ENCODE measurements around the gene NUP153. TPM values are rescaled to one million over a fixed set of nuclear protein-coding genes. Genes with fewer than 3 reads are reported as not detected.
A peak's percentile ranks its signal among the peaks of the same experiment; 100 is the strongest.
"Not testable (repeated sequence)": the region's sequence is repeated elsewhere in the genome, so short reads cannot be mapped to it uniquely, and the experiment has no call there.

The NUP153 gene
- polyA plus RNA-seq = 10 to 100 TPM in 2 of 3 donors, 1 to 10 TPM in 1; 5.8 to 21.5 (median 11.1) TPM

DNA sequence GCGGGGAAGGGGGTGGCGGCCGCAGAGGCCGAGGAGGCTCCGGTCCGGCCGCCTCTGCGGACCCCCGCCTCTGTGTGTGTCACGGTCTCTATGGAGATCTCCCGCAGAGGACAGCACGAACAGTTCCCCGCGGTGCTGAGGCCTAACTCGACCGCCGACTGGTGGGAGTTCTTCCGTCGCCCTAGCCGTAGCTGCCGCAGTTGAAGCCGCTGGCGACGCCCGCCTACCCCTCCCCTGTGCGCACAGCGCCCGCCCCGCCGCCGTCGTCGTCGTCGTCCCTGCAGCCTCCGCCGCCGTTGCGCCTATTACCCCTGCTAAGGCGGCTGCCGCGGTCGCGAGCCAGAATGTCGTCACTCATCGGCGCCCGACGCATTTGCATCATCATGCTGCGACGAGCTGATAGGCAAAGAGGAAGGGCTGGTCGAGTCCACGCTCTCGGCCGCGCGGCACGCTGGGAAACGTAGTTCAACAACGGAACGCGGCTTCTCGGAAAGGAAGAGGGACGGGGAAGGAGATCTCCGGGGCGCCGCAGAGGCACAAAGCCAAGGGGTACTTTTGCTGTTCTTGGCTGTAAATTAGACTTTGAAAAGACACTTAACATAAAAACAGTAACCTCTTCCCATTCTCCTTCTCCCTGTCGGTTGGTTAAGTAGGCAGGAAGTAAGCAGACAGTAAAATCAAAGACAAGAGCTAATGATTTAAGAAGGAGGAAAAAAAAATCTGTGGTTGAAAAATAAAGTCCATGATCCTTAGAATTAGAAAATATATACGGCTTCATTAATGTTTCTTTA, at the start of gene NUP153:
NUP153 (minus strand) TSS at position 346 of the 791 bp plus-strand sequence. CDS start 538 bp downstream, outside the sequence.
- WGBS, 3 donors = 0 to 1% (median 0%) methylated on average over 63 to 69 of the region's 69 CpGs
- peak within 1 kb of the TSS; percentile 93 for H3K27ac ChIP-seq (ENCODE audit: low read depth, low read length)

DNA sequence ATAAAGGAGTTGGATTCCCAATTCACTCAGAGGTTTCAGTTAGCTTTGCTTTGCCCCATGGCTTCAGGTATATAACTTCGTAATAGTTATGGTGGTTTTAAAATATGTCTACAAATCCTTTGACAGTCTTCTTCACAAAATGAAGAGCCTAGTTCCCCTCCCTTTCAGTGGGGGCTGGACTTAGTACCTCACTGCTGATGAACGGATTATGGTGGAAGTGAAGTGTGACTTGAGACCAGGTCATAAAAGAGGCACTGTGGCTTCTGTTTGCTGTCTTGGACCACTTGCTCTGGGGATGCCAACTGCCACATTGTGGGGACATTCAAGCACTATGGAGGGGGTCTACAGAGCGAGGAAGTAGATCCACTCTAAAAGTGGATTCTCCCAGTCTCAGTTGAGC, 47.5 kb upstream of the NUP153 start:
- 81 to 85% (median 83%) methylated on average over 3 of the region's 3 CpGs for WGBS, 3 donors
- no peak overlapping the region for H3K27ac ChIP-seq (ENCODE audit: low read depth, low read length)

DNA sequence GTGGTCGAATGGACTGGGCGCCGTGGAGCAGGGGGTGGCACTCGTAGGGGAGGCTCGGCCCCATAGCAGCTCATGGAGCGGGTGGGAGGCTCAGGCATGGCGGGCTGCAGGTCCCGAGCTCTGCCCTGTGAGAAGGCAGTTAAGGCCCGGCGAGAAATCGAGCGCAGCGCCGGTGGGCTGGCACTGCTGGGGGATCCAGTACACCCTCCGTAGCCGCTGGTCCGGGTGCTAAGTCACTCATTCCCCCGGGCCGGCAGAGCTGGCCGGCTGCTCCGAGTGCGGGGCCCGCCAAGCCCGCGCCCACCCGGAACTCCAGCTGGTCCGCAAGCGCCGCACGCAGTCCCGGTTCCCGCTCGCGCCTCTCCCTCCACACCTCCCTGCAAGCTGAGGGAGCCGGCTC, 38.6 kb upstream of the NUP153 start:
- not testable (repeated sequence) for H3K27ac ChIP-seq (ENCODE audit: low read depth, low read length)
- 96 to 97% (median 96%) methylated on average over 33 to 35 of the region's 35 CpGs for WGBS, 3 donors

DNA sequence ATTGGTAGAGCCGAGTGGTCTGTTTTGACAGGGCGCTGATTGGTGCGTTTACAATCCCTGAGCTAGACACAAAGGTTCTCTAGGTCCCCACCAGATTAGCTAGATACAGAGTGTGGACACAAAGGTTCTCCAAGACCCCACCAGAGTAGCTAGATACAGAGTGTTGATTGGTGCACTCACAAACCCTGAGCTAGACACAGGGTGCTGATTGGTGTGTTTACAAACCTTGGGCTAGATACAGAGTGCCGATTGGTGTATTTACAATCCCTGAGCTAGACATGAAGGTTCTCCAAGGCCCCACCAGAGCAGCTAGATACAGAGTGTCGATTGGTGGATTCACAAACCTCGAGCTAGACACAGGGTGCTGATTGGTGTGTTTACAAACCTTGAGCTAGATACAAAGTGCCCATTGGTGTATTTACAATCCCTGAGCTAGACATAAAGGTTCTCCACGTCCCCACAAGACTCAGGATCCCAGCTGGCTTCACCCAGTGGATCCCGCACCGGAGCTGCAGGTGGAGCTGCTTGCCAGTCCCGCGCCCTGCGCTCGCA, 38.1 kb upstream of the NUP153 start:
- H3K27ac ChIP-seq (ENCODE audit: low read depth, low read length) = not testable (repeated sequence)
- WGBS, 3 donors = 89 to 98% (median 95%) methylated on average over 11 to 13 of the region's 13 CpGs

DNA sequence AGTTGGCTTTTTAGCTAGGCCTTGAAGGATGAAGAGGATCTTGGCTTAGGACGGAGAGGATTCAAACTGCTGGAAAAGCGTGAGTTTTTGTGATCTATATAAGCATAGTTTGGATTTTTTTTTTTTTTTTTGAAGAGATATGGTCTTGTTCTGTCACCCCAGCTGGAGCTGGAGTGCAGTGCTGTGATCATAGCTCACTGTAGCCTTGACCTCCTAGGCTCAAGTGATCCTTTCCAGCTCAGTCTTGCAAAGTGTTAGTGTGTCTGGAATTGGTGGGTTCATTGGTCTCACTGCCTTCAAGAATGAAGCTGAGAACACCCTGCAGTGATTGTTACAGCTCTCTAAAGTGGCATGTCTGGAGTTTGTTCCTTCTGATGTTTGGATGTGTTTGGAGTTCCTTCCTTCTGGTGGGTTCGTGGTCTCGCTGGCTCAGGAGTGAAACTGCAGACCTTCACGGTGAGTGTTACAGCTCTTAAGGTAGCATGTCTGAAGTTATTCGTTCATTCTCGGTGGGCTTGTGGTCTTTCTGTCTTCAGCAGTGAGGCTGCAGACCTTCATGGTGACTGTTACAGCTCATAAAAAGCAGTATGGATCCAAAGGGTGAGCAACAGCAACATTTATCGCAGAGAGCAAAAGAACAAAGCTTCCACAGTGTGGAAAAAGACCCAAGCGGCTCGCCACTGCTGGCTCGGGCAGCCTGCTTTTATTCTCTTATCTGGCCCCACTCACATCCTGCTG, 37.5 kb upstream of the NUP153 start:
- 61 to 66% (median 64%) methylated on average over 11 of the region's 11 CpGs for WGBS, 3 donors
- no peak overlapping the region for H3K27ac ChIP-seq (ENCODE audit: low read depth, low read length)

DNA sequence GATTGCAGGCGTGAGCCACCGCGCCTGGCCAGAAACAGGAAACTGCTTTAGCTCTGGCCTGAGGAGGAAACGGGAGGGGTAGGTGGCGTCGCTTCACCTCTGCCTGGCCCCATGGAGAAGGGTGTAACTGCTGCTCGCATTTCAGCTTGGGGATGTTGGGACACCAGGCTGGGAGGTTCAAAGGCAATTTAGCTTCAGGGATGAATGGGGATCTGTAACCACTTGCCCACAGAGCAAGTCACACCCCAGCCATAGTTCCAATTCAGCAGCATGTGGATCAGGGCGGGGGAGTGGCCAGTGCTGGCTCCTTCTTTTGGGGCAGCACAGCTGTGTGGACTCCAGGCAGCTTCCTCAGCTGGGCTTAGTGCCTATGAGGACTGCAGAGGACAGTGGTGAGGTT, 34.8 kb upstream of the NUP153 start:
- 41 to 70% (median 44%) methylated on average over 8 of the region's 8 CpGs for WGBS, 3 donors
- no peak overlapping the region for H3K27ac ChIP-seq (ENCODE audit: low read depth, low read length)

DNA sequence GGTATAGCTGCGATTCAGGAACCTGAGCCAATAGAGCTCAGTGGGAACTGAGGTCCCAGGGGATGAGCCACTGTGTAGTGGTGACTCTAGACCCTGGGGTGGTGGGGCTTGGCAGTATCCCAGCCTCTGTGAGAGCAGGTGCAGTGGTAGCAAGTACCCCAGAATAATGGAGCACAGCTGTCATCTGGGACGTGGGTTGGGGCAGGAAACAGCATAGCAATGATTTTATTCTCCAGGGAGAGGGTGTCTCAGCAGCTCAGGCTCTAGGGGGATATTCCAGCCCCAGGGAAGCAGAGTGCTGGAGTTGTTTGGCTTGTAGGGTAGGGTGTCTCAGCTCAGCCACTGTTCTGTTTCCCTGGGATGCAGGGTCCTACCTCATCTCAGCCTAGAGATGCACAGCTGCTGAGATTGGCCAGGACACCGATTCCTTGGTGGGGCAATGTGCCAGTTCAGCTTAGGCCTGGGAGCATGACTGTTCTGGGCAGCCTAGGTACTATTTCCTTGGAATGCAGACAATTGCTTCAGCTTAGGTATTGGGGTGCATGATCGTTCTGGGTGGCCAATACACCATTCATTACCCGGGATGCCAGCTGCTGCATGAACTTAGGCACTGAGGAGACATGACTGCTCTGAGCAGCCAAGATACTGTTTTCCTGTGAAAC, 34.0 kb upstream of the NUP153 start:
- no peak overlapping the region for H3K27ac ChIP-seq (ENCODE audit: low read depth, low read length)
- 61 to 66% (median 65%) methylated on average over 5 of the region's 5 CpGs for WGBS, 3 donors

DNA sequence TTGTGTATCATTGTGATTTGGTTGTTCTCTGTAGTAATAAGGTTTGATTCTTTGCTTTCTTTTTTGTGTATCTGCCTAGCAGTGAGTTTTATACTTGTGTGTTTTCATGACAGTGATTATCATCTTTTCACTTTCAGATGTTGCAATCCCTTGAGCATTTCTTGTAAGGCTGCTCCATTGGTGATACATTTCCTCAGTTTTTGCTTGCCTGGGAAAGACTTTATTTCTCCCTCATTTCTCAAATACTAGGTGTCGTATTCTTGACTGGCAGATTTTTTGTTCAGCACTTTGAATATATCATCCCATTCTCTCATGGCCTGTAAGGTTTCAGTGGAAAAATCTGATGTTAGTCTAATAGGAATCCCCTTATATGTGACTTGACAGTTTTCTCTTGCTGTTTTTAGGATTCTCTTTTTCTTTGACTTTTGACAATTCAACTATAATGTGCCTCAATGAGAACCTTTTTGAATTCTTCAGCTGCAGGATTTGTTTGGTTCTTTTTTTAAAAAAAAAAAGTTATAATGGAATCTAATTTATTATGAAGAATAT, 31.1 kb upstream of the NUP153 start:
- WGBS, 3 donors = 73 to 94% (median 91%) methylated on average over 1 of the region's 1 CpG
- no peak overlapping the region for H3K27ac ChIP-seq (ENCODE audit: low read depth, low read length)

DNA sequence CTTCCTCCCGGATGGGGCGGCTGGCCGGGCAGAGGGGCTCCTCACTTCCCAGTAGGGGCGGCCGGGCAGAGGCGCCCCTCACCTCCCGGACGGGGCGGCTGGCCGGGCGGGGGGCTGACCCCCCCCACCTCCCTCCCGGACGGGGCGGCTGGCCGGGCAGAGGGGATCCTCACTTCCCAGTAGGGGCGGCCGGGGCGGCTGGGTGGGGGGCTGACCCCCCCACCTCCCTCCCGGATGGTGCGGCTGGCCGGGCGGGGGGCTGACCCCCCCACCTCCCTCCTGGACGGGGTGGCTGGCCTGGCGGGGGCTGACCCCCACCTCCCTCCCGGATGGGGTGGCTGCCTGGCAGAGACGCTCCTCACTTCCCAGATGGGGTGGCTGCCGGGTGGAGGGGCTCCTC, 28.6 kb upstream of the NUP153 start:
- not testable (repeated sequence) for H3K27ac ChIP-seq (ENCODE audit: low read depth, low read length)
- WGBS, 3 donors = 93 to 96% (median 94%) methylated on average over 6 to 19 of the region's 27 CpGs

DNA sequence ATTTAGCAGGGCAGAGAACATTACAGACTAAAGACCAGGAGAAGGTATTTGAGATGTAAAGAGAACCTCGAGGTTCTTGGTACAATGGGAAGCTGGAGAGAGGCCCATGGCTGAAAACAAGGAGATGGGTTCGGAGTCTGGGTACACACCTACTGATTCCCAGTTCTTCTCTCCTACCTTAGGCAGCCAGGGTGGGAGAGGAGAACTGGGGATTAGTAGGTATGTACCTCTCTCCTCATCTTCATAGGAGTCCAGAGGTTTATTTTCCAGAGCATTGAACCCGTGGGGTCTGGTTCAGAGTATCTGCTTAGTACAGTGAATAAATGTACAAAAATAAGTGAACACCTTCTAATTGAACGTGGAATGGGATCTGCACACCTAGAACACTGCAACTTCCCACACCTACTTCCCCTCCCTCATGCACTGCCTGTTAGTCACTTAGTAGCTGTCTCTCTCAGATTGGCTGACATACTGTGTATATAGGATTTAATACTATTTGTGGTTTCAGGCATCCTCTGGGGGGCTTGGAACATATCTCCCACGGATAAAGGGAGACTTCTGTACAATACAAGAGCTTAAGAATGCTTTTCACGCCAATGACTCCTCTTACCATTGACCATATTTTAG, 23.5 kb upstream of the NUP153 start:
- H3K27ac ChIP-seq (ENCODE audit: low read depth, low read length) = no peak overlapping the region
- WGBS, 3 donors = 70 to 84% (median 82%) methylated on average over 6 of the region's 6 CpGs

DNA sequence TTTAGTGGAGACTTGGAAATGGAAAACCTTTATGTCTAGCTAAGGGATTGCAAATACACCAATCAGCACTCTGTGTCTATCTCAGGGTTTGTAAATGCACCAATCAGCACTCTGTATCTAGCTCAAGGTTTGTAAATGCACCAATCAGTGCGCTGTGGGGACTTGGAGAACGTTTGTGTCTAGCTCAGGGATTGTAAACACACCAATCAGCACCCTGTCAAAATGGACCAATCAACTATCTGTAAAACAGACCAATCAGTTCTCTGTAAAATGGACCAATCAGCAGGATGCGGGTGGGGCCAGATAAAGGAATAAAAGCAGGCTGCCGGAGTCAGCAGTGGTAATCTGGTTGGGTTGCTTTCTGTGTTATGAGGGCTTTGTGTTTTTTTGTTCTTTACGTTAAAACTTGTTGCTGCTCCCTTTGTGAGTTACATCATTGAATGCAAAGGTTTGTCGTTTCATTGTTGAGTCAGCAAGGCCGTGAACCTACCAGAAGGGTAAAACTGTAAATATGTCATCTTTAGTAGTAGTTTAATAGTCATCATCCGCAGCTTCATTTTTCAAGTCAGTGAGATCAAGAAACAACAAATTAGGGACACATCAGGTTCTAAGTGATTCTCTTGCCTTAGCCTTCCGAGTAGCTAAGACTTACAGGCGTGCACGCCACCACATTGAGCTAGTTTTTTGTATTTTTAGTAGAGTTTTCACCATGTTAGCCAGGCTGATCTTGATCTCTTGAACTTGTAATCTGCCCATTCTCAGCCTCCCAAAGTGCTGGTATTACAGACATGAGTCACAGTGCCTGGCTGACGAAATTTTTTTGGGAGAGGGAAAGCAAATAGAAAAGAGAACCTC, 22.7 kb upstream of the NUP153 start:
- no peak overlapping the region for H3K27ac ChIP-seq (ENCODE audit: low read depth, low read length)
- 78 to 91% (median 89%) methylated on average over 12 of the region's 12 CpGs for WGBS, 3 donors

DNA sequence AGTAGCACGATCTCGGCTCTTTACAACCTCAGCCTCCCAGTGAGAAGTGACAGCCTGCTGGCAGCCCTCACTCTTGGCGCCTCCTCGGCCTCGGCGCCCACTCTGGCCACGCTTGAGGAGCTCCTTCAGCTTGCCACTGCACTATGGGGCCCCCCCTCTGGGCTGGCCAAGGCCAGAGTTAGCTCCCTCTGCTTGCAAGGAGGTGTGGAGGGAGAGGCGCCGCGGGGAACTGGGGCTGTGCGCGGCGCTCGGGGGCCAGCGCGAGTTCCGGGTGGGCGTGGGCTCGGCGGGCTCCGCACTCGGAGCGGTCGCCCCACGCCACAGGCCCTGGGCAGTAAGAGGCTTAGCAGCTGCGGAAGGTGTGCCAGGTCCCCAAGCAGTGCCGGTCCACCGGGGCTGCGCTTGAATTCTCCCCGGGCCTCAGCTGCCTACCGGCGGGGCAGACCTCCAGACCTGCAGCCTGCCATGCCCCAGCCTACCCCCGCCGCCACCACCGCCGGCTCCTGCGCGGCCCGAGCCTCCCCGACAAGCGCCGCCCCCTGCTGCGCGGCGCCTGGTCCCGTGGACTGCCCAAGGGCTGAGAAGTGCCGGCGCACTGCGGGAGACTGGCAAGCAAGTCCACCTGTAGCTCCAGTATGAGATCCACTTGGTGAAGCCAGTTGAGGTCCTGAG, 22.0 kb upstream of the NUP153 start:
- no peak overlapping the region for H3K27ac ChIP-seq (ENCODE audit: low read depth, low read length)
- 95 to 97% (median 97%) methylated on average over 46 to 49 of the region's 49 CpGs for WGBS, 3 donors

DNA sequence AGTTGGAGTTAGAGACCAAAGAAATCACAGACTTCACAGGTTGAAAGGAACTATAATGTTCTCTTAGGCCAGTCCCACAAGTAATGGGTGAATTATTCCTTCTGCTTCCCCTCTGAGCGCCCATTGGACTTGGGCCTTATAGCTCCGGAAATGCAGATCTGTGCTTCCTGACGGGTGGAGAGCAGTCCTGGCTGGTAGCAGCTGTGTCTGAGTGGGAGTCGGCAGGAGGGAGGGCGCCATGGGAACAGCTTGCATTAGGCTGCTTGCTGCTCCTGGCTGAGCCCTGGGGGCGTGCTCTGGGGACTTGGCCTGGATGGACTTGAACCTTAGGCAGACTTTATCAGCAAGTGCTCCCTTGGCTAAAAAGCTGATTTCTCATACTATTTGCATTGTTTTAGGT, 18.4 kb upstream of the NUP153 start:
- H3K27ac ChIP-seq (ENCODE audit: low read depth, low read length) = no peak overlapping the region
- 5 to 46% (median 9%) methylated on average over 6 of the region's 6 CpGs for WGBS, 3 donors

DNA sequence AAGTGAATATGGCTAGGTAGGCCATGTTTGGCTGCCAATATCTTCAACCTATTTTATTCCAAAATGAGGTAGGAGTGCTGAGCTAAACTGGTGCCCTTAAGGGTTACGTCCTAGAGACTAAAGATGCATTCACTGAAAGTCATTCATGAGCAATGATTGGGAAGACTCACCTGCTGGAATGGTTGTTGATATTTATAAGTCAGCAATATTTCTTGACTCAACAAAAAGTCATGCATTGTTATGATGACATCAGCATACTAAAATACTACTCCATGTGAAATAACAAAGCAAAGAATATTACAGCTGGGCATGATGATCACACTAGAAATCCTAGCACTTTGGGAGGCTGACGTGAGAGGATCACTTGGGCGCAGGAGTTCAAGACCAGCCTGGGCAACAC, 17.6 kb upstream of the NUP153 start:
- no peak overlapping the region for H3K27ac ChIP-seq (ENCODE audit: low read depth, low read length)
- 93 to 96% (median 95%) methylated on average over 3 of the region's 3 CpGs for WGBS, 3 donors

DNA sequence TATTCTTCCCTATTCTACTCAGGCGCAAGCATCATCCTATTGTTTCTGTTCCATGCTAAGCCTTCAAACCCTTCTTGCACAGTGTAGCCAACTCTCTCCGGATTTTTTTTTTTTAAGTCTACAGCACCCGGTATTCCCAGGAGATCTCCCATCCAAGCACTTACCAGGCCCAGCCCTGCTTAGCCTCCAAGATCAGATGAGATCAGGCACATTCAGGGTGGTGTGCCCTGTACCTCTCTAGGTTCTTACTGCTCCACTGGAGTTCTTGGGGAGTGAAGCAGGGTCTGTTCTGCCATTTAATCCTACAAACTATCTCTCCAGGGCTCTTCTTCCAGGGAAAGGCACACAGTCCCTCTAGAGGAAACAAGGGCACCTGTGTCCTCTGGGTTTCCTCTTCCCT, 14.9 kb upstream of the NUP153 start:
- no peak overlapping the region for H3K27ac ChIP-seq (ENCODE audit: low read depth, low read length)
- 64 to 76% (median 72%) methylated on average over 3 of the region's 3 CpGs for WGBS, 3 donors

DNA sequence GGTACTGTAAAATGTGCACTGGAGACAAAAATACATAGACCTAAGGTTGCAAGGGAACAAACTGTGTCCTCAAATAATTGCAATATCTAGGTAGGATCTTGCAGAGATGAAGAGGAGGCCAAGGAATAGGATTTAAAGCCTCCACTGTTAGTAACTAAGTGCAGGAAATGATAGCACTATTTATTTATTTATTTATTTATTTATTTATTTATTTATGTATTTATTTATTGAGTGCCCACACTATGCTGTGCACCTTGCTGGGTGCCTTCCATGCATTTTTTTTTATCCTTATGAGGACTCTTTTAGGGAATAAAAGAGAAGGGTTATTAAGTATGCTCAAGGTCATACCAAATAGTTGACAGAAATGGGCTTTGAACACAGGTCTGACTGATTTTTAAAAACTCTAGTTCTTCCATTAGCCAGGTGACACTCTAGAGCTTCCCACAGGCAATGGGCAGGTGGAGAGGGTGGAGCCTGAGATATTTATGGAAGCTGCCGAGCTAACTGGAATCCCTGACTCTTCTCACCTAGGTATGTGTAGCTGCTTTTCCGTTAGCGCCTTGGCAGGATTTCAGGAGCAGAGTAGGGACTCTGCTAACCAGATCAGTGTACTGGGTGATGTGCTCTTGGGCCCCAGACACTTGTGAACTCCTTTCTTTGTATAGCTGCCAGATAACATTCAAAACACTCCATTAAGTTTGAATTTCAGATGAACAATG, 12.8 kb upstream of the NUP153 start:
- 30 to 68% (median 61%) methylated on average over 3 of the region's 3 CpGs for WGBS, 3 donors
- no peak overlapping the region for H3K27ac ChIP-seq (ENCODE audit: low read depth, low read length)
